H1 (cell line): ENCODE results near the gene GAP43. TPM values are rescaled to one million over a fixed set of nuclear protein-coding genes. Genes with fewer than 3 reads are reported as not detected.
A peak's percentile ranks its signal among the peaks of the same experiment; 100 is the strongest.

Source experiments
- ASH2L ChIP-seq: fragments of 200-600, 300-600 bp; sonication (generic); IDR thresholded peaks from one replicate; pipeline ENCODE4 v1.7.1; 2017; ENCODE audit warnings: low read length
- BCL11A ChIP-seq, 2 experiments: IDR thresholded peaks; one replicate each; pipeline ENCODE4 v1.6.1; 2011; ENCODE audit warnings: low read depth in 2 of 2, low read length in 2 of 2, mild to moderate bottlenecking in 2 of 2
- CBX5 ChIP-seq: fragments of 300-800, 300-1000 bp; sonication (generic); IDR thresholded peaks from 2 replicates; pipeline ENCODE4 v1.7.1; 2016; ENCODE audit warnings: antibody characterized with exemption, low read length, low read depth
- CHD1 ChIP-seq: IDR thresholded peaks from 2 replicates; pipeline ENCODE4 v1.6.1; 2012; ENCODE audit warnings: low read depth, low read length, improper control_type of control experiment
- CHD2 ChIP-seq: IDR thresholded peaks from 2 replicates; pipeline ENCODE4 v1.6.1; 2012; ENCODE audit warnings: low read length, improper control_type of control experiment
- CTBP2 ChIP-seq: IDR thresholded peaks from 2 replicates; pipeline ENCODE4 v1.7.0; 2011; ENCODE audit warnings: borderline replicate concordance, mild to moderate bottlenecking, moderate library complexity, mixed read lengths, low read length; ENCODE audit not compliant: insufficient read depth, insufficient read length
- EP300 ChIP-seq, 2 experiments: IDR thresholded peaks; 1 replicate in 1 of 2; 2 replicates in 1 of 2; pipeline ENCODE4 v1.6.1; 2011 to 2012; ENCODE audit warnings: low read depth in 2 of 2, low read length in 2 of 2, mild to moderate bottlenecking in 2 of 2, borderline replicate concordance in 1 of 2, inconsistent platforms in 1 of 2, moderate library complexity in 1 of 2
- EZH2 ChIP-seq: fragments of 200-600 bp; sonication (generic); IDR thresholded peaks from 2 replicates; pipeline ENCODE4 v1.7.1; 2012; ENCODE audit warnings: low read depth, mild to moderate bottlenecking, moderate library complexity, low read length, inconsistent platforms; ENCODE audit not compliant: severe bottlenecking
- GABPA ChIP-seq: IDR thresholded peaks from 2 replicates; pipeline ENCODE4 v1.6.1; 2011; ENCODE audit warnings: mild to moderate bottlenecking, low read length, moderate library complexity, borderline replicate concordance; ENCODE audit not compliant: insufficient read depth
- JUN ChIP-seq: IDR thresholded peaks from 2 replicates; pipeline ENCODE4 v1.6.1; 2011; ENCODE audit warnings: low read depth, mild to moderate bottlenecking, improper control_type of control experiment, low read length
- KDM1A ChIP-seq: fragments of 200-600, 300-600 bp; sonication (generic); IDR thresholded peaks from 2 replicates; pipeline ENCODE4 v1.7.1; 2016; ENCODE audit warnings: mild to moderate bottlenecking, low read length, borderline replicate concordance
- KDM4A ChIP-seq: IDR thresholded peaks from one replicate; pipeline ENCODE4 v1.7.1; 2012; ENCODE audit warnings: low read depth, mild to moderate bottlenecking, moderate library complexity, low read length, inconsistent platforms; ENCODE audit not compliant: severe bottlenecking
- POLR2A ChIP-seq, 2 experiments: IDR thresholded peaks; 1 replicate in 1 of 2; 2 replicates in 1 of 2; pipeline ENCODE4 v1.6.1; 2011; ENCODE audit warnings: low read depth in 2 of 2, low read length in 2 of 2, mild to moderate bottlenecking in 2 of 2; ENCODE audit errors: control extremely low read depth in 1 of 2
- RNF2 ChIP-seq: fragments of 200-900, 300-1000 bp; sonication (generic); IDR thresholded peaks from 2 replicates; pipeline ENCODE4 v1.7.1; 2016; ENCODE audit warnings: borderline replicate concordance, low read depth, mild to moderate bottlenecking, antibody characterized with exemption, low read length; ENCODE audit not compliant: poor library complexity, severe bottlenecking; ENCODE audit errors: missing control alignments
- RXRA ChIP-seq: IDR thresholded peaks from 2 replicates; pipeline ENCODE4 v1.6.1; 2011; ENCODE audit warnings: low read depth, mild to moderate bottlenecking, low read length, moderate library complexity; ENCODE audit not compliant: insufficient read depth
- polyA plus RNA-seq, 7 experiments: library from polyadenylated mRNA; depleted of rRNA in 3 of 7; stranded (reverse) in 5 of 7; unstranded in 2 of 7; fragments of >200 nt in 5 of 7; fragments of 200-250 nt in 2 of 7; gene quantifications; 1 replicate in 5 of 7; 2 replicates in 1 of 7; 4 replicates in 1 of 7; pipeline versions ENCODE4 v1.2.1 to v1.2.3, GENCODE V29; 2011 to 2013; ENCODE audit warnings: missing spikeins in 2 of 7, mixed read lengths in 2 of 7
- total RNA-seq: library from RNA; stranded (reverse); fragmentation: NEBNext Ultra II Directional; extraction: Animal tissue kit (Norgen Biotek cat#: 25700); gene quantifications from 2 replicates; pipeline ENCODE4 v1.2.1, GENCODE V29; 2021
- TF ChIP-seq, protein P1 (sequence below): IDR thresholded peaks from 2 replicates; pipeline ENCODE4 v1.6.1; 2011; ENCODE audit warnings: low read depth, mild to moderate bottlenecking, low read length; ENCODE audit not compliant: insufficient read depth
- TF ChIP-seq, protein P2 (sequence below): IDR thresholded peaks from 2 replicates; pipeline ENCODE4 v1.6.1; 2012; ENCODE audit warnings: inconsistent platforms

The GAP43 gene
- total and polyA plus RNA-seq, 2 of the 8 experiments (the other 6 are each of a cell fraction or from before 2014, with no cell fraction given): 11.2 to 21.9 TPM

DNA sequence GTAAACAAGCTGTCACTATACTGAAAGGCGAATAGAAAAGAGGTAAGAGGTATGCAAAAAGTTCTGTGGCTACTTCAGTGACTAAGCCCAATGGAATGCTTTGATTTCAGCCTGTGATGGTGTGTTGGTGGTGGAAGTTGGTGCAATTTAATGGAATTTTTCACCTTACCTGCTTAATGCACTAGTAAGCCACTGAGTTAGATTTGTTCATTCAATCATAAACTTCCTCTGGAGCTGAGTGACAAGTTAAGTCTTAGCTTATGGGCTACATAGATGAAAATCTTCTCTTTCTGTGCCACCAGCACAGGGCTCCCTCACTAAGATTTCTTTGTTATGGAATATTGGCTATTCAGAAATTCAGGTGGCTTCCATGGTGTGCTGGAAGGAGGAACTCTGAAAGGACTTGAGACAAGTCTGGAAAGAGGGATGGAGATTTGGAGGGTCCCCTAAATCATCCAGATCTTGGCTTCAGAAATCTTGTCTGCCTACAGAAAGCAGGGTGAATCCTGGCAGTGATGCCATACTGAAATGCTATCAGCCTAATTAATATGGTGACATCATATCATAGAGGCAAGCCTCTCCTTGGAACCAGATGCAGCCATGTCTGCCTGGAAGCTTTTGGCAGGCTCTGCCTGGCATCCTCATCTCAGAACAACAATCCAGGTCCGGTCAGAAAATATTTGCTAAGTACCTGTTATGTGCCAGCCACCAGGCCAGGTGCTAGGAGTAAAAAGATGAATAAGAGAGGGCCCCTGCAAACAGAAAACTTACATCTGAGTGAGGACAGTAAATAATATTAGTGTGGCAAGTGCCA, 8.1 kb upstream of the GAP43 start (continued):
- TF ChIP-seq CBX5 (no peak), ASH2L (peak; percentile 63), KDM4A (no peak), JUN (peak; percentile 93), CHD1 (no peak), POLR2A (IDR thresholded peaks at IDR 0.05; ENCODE audit: control extremely low read depth in 1 of 2, low read depth in 2 of 2, low read length in 2 of 2) (no peak), CHD2 (no peak), RNF2 (no peak), GABPA (no peak), CTBP2 (no peak), EZH2 (no peak), RXRA (no peak), KDM1A (no peak), EP300 (IDR thresholded peaks at IDR 0.05; ENCODE audit: borderline replicate concordance in 1 of 2, low read depth in 2 of 2, low read length in 2 of 2) (no peak), BCL11A (IDR thresholded peaks at IDR 0.05; ENCODE audit: low read depth in 2 of 2, low read length in 2 of 2) (no peak)
- TF ChIP-seq, protein P1, sequence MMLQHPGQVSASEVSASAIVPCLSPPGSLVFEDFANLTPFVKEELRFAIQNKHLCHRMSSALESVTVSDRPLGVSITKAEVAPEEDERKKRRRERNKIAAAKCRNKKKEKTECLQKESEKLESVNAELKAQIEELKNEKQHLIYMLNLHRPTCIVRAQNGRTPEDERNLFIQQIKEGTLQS: no peak
- TF ChIP-seq, protein P2, sequence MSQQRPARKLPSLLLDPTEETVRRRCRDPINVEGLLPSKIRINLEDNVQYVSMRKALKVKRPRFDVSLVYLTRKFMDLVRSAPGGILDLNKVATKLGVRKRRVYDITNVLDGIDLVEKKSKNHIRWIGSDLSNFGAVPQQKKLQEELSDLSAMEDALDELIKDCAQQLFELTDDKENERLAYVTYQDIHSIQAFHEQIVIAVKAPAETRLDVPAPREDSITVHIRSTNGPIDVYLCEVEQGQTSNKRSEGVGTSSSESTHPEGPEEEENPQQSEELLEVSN: no peak
- TF ChIP-seq, all 59 proteins: peak for 5
